Hepatocyte (in vitro differentiated cells): ENCODE data around the gene SENP1. TPM values are rescaled to one million over a fixed set of nuclear protein-coding genes. Genes with fewer than 3 reads are reported as not detected.

ENCODE experiments used
- DNase-seq: peaks from one replicate; pipeline ENCODE4 v3.0.0-alpha.2; 2016; ENCODE audit warnings: low spot score
- H2AFZ ChIP-seq: fragments of 200-600 bp; sonication (generic); 2 replicates; pipeline ENCODE4 v1.6.0; 2016; ENCODE audit warnings: antibody characterized with exemption, mild to moderate bottlenecking
- H3K27ac ChIP-seq: fragments of 200-600 bp; sonication (generic); 2 replicates; pipeline ENCODE4 v1.5.1; 2016; ENCODE audit warnings: mild to moderate bottlenecking
- H3K27me3 ChIP-seq: fragments of 200-600 bp; sonication (generic); 2 replicates; pipeline ENCODE4 v1.6.1; 2016
- H3K36me3 ChIP-seq: fragments of 200-600 bp; sonication (generic); replicated peaks from 2 replicates; pipeline ENCODE4 v1.5.1; 2016; ENCODE audit warnings: low read depth; ENCODE audit not compliant: insufficient read depth
- H3K4me1 ChIP-seq: fragments of 200-600 bp; sonication (generic); 2 replicates; pipeline ENCODE4 v1.5.1; 2016; ENCODE audit warnings: mild to moderate bottlenecking, moderate library complexity; ENCODE audit not compliant: insufficient read depth
- H3K4me2 ChIP-seq: fragments of 200-600 bp; sonication (generic); 2 replicates; pipeline ENCODE4 v1.6.0; 2016
- H3K4me3 ChIP-seq: fragments of 200-600 bp; sonication (generic); 2 replicates; pipeline ENCODE4 v1.5.1; 2016; ENCODE audit warnings: mild to moderate bottlenecking
- H3K79me2 ChIP-seq: fragments of 200-600 bp; sonication (generic); 2 replicates; pipeline ENCODE4 v1.6.0; 2017; ENCODE audit warnings: mild to moderate bottlenecking
- H3K9me2 ChIP-seq: fragments of 200-600 bp; sonication (generic); replicated peaks from 2 replicates; pipeline ENCODE4 v1.6.0; 2017; ENCODE audit warnings: mild to moderate bottlenecking; ENCODE audit not compliant: insufficient read depth
- H3K9me3 ChIP-seq: fragments of 200-600 bp; sonication (generic); 2 replicates; pipeline ENCODE4 v1.5.1; 2016; ENCODE audit warnings: low read depth, mild to moderate bottlenecking
- H4K20me1 ChIP-seq: fragments of 200-600 bp; sonication (generic); 2 replicates; pipeline ENCODE4 v1.6.0; 2016; ENCODE audit warnings: mild to moderate bottlenecking; ENCODE audit not compliant: insufficient read depth, poor library complexity, severe bottlenecking
- CTCF ChIP-seq: fragments of 200-600 bp; sonication (generic); IDR thresholded peaks from 2 replicates; pipeline ENCODE4 v1.5.1; 2016; ENCODE audit warnings: antibody characterized with exemption, mild to moderate bottlenecking; ENCODE audit not compliant: poor library complexity
- EZH2 ChIP-seq: fragments of 200-600 bp; sonication (generic); IDR thresholded peaks from 2 replicates; pipeline ENCODE4 v1.6.1; 2016; ENCODE audit warnings: antibody characterized with exemption, mild to moderate bottlenecking, borderline replicate concordance
- EZH2phosphoT487 ChIP-seq: fragments of 200-600 bp; sonication (generic); IDR thresholded peaks from one replicate; pipeline ENCODE4 v1.6.1; 2018; ENCODE audit warnings: antibody characterized with exemption, mild to moderate bottlenecking, low read depth, moderate library complexity; ENCODE audit not compliant: unreplicated experiment, severe bottlenecking
- WGBS: methylation state at CpG from one replicate; pipeline ENCODE4 v1.1.6; 2016; ENCODE audit warnings: low lambda C conversion rate; ENCODE audit errors: missing lambda C conversion rate; 5-methylcytosine and 5-hydroxymethylcytosine counted together
- polyA plus RNA-seq: library from polyadenylated mRNA; unstranded; fragments of >200 nt; fragmentation: Nextera tagmentation; extraction: Ambion mirVana; gene quantifications from 2 replicates; pipeline ENCODE4 v1.2.1, GENCODE V29; 2016
- total RNA-seq: library from RNA; depleted of rRNA; stranded (reverse); fragments of >200 nt; gene quantifications from 2 replicates; pipeline ENCODE4 v1.2.3, GENCODE V29; 2014

Gene SENP1
- total and polyA plus RNA-seq, 2 experiments from 2014 or later = 3.9 to 16.9 TPM

GRCh38 chr12:48045061-48045846 lies 60.6 kb downstream of the SENP1 start:
- H3K4me2 ChIP-seq = no peak overlapping the region
- no peaks in the 10 kb centered on the region for H4K20me1 ChIP-seq
- H3K4me3 ChIP-seq = no peak overlapping the region
- WGBS = 96% methylated on average over 6 of the region's 6 CpGs
- no peak for DNase-seq
- H3K36me3 ChIP-seq = no peaks in the 10 kb centered on the region
- no peak overlapping the region for H2AFZ ChIP-seq
- no peaks in the 10 kb centered on the region for H3K9me3 ChIP-seq
- peaks cover 5% of the 10 kb centered on the region for H3K4me1 ChIP-seq
- H3K9me2 ChIP-seq = no peaks in the 10 kb centered on the region
- H3K27me3 ChIP-seq = no peaks in the 10 kb centered on the region
- H3K27ac ChIP-seq = no peak overlapping the region
- TF ChIP-seq EZH2phosphoT487 (no peak), EZH2 (no peak)
- no peaks in the 10 kb centered on the region for H3K79me2 ChIP-seq

- no peak overlapping the region for H2AFZ ChIP-seq
Measured at GRCh38 chr12:48044396-48044795, 61.5 kb downstream of the SENP1 start.

GRCh38 chr12:48043771-48044170 lies 62.1 kb downstream of the SENP1 start:
- peaks cover 5% of the 10 kb centered on the region for H3K4me1 ChIP-seq
- no peaks in the 10 kb centered on the region for H3K9me2 ChIP-seq
- no peak overlapping the region for H3K4me3 ChIP-seq
- TF ChIP-seq CTCF (no peak), EZH2 (no peak), EZH2phosphoT487 (no peak)
- H3K9me3 ChIP-seq = no peaks in the 10 kb centered on the region
- H4K20me1 ChIP-seq = no peaks in the 10 kb centered on the region
- no peak overlapping the region for H3K4me2 ChIP-seq
- DNase-seq = no peak
- H3K79me2 ChIP-seq = no peaks in the 10 kb centered on the region
- 95% methylated on average over 4 of the region's 4 CpGs for WGBS
- H3K36me3 ChIP-seq = no peaks in the 10 kb centered on the region
- no peak overlapping the region for H2AFZ ChIP-seq
- H3K27me3 ChIP-seq = no peaks in the 10 kb centered on the region
- H3K27ac ChIP-seq = no peak overlapping the region

More at GRCh38 chr12:48044396-48044795, 61.5 kb downstream of the SENP1 start:
- Histone ChIP-seq H3K36me3 (no peaks in the 10 kb centered on the region), H3K27ac (no peak overlapping the region), H3K9me3 (no peaks in the 10 kb centered on the region), H3K79me2 (no peaks in the 10 kb centered on the region), H3K4me2 (no peak overlapping the region), H3K4me3 (no peak overlapping the region), H3K9me2 (no peaks in the 10 kb centered on the region), H3K4me1 (peaks cover 5% of the 10 kb centered on the region), H3K27me3 (no peaks in the 10 kb centered on the region), H4K20me1 (no peaks in the 10 kb centered on the region)
- DNase-seq = no peak
- WGBS = 96% methylated on average over 7 of the region's 7 CpGs
- TF ChIP-seq CTCF (no peak), EZH2phosphoT487 (no peak), EZH2 (no peak)

GRCh38 chr12:48041591-48042423 lies 64.1 kb downstream of the SENP1 start:
- Histone ChIP-seq H3K4me1 (peaks cover 17% of the 10 kb centered on the region), H3K36me3 (no peaks in the 10 kb centered on the region), H3K4me3 (no peak overlapping the region), H2AFZ (no peak overlapping the region), H3K27ac (no peak overlapping the region), H4K20me1 (no peaks in the 10 kb centered on the region), H3K9me2 (no peaks in the 10 kb centered on the region), H3K27me3 (no peaks in the 10 kb centered on the region), H3K79me2 (no peaks in the 10 kb centered on the region), H3K9me3 (no peaks in the 10 kb centered on the region), H3K4me2 (no peak overlapping the region)
- DNase-seq = no peak
- TF ChIP-seq EZH2phosphoT487 (no peak), EZH2 (no peak), CTCF (no peak)
- WGBS = 91% methylated on average over 5 of the region's 5 CpGs
